Anterior cingulate cortex (tissue), 58 donors: Measurements from ENCODE around the gene PP2D1.
"Not testable (repeated sequence)": the region's sequence is repeated elsewhere in the genome, so short reads cannot be mapped to it uniquely, and the experiment has no call there.

Experiments used
- DNase-seq, 58 donors: peaks; one replicate each; lab custom pipeline; 2025; lab: John Stamatoyannopoulos, UW

Gene PP2D1

DNA sequence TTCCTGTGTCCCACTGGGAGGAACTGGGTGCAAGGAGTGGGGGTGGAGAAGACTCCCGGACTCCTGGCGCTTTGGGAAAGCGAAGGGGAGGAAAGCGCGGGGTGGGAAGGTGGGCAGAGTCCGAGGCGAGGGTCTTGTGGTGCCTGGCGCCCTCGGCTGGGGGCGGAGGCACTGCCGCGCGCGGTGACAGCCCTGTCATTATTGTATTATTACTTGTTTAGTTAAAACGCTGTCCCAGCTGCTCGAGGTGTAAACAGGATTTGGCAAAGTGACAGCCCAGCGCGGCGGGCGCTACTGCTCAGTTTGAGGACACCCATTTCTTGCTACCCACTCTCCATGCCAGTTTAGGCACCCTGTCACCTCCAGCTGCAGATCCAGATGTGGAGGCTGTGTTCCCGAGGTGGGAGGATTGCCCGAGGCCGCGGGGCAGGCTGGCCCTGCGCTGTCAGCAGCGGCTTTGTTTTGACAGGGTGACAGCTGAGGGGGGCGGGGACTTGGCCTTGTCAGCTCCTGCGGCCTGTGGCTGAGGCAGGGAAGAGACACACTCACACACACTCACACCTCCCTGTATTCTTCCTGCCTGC, 29.2 kb upstream of the PP2D1 start:
- peak in 57 of 58 donors; percentile 41 to 96 (median 88) for DNase-seq

GRCh38 chr3:20040548-20041196, 28.6 kb upstream of the PP2D1 start:
- peak in 56 of 58 donors; percentile 28 to 87 (median 71) for DNase-seq

- peak in 57 of 58 donors; percentile 35 to 88 (median 77) for DNase-seq
Measured at GRCh38 chr3:20039765-20040547, 27.9 kb upstream of the PP2D1 start, which contains the start of gene KAT2B. KAT2B (plus strand) TSS chr3:20040446; CDS start chr3:20040478, 32 bp downstream.

GRCh38 chr3:20039466-20039764, 27.4 kb upstream of the PP2D1 start:
- DNase-seq: no peak

DNA sequence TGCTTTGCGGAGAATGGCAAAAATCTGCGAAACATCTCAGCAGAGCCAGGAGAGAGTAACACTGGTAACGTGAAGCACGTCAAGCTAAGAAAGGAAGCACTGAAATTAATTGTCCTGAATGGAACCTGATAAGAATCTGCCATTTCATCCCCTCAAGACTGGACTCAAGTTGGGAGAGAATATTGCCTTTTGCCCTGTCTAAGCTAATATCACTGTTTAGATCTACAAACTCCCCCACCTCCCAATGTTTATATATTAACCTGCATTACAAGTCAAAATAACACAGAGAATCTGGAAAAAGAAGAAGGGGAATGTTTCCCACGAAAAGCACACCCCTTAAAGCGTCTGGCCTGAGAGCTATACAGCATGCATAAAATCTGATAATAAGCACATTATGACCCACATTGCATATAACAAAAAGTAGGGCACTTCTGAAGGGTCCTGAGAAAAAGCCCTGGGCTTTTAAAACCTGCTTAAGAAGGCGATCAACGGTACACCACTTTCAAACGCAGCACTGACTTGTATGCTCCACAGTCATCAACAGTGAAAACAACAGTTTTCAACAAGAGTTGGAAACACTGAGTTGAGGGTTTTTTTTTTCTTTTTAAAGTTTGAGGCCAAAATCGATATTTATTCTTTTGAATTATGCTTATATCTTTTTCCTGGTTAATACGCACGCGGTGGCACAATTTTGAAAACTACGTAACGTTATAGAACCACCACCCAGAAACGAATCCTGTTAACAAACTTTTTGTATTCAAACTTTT, 26.8 kb upstream of the PP2D1 start:
- DNase-seq: no peak

DNA sequence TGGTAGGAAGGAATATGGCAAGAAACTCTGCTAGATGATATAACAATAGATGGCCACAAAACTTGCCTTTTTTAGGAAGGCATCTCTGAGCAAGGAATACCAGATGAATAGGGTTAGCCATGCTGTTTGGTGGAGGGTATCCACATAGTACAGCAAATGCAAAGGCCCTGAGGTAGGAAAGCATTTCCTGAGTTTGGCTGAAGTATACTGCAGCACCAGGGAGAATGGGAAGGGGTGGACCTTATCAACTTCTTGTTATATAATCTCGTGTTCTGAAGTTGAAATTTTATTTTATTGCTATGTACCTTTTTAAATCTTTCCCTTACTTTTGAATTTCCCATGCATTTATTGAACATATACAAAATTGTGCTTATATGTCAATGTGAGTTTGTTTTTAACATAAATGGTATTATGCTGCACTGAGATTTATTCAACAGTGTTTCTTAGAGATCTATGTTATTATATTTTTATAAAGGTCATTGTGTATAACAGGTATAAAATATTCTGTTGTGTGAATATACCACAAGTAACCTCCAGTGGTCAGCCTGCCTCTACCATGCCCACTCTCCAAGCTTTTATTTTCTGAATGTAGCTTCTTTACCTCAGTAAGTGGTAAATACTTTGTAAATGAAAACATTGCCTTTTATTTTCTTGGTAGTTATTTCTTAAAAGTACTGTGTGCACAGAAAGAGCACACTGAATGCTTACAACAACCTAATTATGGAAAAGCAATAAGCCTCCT, 25.4 kb upstream of the PP2D1 start:
- no peak for DNase-seq

- no peak for DNase-seq
Measured at GRCh38 chr3:20035019-20035418, 23.0 kb upstream of the PP2D1 start.

GRCh38 chr3:20031939-20032338, 19.9 kb upstream of the PP2D1 start:
- DNase-seq: not testable (repeated sequence)

GRCh38 chr3:20028905-20029331, 16.9 kb upstream of the PP2D1 start:
- DNase-seq: no peak

DNA sequence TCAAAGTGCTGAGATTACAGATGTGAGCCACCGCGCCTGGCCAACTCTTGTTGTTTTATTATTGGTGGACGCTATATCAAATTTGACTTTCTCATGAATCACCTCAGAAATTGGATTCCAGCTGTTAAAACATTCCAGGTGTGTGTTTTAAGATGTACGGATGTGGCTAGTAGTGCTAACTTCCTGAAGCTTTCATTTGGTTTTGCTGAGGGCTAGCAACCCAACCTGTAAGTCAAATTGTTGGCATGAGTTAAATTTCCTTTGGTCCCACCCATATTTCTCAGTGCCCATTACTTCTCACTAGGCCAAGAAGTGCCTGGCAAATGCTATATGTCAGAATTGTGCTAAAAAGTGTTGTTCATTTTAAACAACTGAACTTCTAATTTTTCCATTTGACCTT, 15.1 kb upstream of the PP2D1 start:
- DNase-seq: no peak

- DNase-seq: peak in 43 of 58 donors; percentile 8 to 87 (median 39)
Measured at GRCh38 chr3:20023623-20024405, 11.8 kb upstream of the PP2D1 start.

DNA sequence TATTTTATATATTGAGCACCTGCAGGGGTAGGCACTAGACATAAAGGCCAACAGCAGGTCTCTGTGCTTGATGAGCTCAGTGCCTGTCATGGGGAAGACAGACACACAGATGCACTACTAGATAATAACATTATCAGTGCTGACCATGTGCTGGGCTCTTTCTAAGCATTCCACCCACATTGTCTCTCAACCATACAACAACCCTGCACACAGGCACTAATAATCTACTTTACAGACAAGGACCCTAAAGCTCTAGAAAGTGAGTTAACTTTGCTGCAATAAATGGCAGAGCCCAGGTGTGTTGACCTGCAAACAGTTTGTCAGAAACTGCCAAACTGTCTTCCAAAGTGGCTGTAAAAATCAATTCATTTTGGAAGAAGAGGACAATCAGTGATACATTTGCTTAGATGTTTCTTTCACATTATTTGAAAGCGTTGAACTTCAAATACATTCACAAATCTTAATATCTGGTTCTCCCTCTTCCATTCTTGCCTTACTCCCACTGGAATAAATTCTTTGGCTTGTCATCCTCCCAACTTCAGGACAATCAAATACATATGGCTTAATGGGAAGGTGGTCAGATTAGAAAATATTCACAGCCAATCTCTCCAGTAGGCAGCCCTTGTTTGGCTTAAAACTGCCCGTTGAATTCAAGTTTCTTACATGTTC, 11.0 kb upstream of the PP2D1 start:
- no peak for DNase-seq

GRCh38 chr3:20016076-20016475, 4.0 kb upstream of the PP2D1 start:
- not testable (repeated sequence) for DNase-seq

- no peak for DNase-seq
Measured at GRCh38 chr3:20015525-20015924, 3.5 kb upstream of the PP2D1 start.

GRCh38 chr3:20013396-20013795, 1.3 kb upstream of the PP2D1 start:
- DNase-seq: no peak

DNA sequence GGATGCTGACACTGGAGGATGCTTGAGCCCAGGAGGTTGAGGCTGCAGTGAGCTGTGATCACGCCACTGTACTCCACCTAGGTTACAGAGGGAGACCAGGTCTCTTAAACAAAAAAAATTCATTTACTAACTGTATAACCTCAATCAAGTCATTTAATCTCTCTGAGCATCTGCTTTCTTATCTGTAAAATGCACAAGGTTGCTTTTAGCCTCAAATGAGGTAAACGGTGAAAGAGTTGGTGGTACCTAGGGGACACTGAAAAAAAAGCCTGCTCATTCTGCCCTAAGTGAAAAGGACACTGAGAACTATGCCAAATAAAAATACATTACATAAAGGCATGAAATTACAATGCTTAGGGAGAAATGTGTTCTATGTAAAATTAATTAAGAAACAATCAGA, 3.4 kb downstream of the PP2D1 start:
- DNase-seq: no peak

DNA sequence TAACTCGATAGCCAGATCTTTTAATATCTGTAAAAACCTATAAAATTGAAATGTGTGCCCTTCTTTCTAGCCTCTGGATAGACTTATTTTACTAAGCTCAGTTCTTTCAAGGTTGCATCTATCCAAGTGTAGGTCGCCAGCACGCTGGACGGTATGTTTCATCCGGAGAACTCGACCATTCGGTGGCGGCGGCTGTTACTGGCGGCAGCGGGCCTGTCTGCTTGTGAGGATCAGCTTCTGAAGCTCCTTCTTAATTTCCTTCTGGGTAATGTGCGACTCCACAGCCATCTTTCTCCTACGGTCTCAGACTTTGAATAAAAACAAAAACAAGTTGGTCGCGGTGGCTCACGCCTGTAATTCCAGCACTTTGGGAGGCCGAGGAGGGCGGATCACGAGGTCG, 4.1 kb downstream of the PP2D1 start:
- no peak for DNase-seq

GRCh38 chr3:20001932-20002331, 10.1 kb downstream of the PP2D1 start:
- DNase-seq: no peak

DNA sequence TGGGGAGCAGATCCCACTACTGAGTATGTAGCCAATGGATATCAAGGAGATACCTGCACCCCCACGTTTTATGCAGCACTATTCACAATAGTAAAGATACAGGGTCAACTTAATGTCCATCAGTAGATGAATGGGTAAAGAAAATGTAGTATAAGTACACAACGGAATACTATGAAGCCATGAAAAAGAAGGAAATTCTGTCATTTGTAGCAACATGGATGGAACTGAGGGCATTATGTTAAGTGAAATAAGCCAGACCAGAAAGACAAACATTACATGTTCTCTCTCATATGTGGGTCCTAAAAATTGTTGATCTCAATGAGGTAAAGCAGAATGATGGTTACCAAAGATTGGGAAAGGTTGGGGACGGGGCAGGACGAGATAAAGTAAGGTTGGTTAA, 14.6 kb downstream of the PP2D1 start:
- no peak for DNase-seq
